GM19397 (cell line): ENCODE data around the gene PRKG1.
A peak's percentile ranks its signal among the peaks of the same experiment; 100 is the strongest.

Experiments
- ATAC-seq: cut with Tn5 transposase; IDR thresholded peaks from one replicate; pipeline ENCODE4 v1.9.1; 2021; ENCODE audit warnings: mild to moderate bottlenecking, moderate library complexity; ENCODE audit not compliant: unreplicated experiment

The PRKG1 gene

GRCh38 chr10:52074505-52075026, 1000.3 kb downstream of the PRKG1 start:
- no peak for ATAC-seq

- ATAC-seq = no peak
These were observed 1003.5 kb downstream of the PRKG1 start for GRCh38 chr10:52077814-52078213.

- no peak for ATAC-seq
These were observed 1004.2 kb downstream of the PRKG1 start for GRCh38 chr10:52078397-52078937.

GRCh38 chr10:52082307-52082706, 1008.0 kb downstream of the PRKG1 start:
- peak; percentile 83 for ATAC-seq

- no peak for ATAC-seq
These were observed 1009.1 kb downstream of the PRKG1 start for GRCh38 chr10:52083422-52083821.

- ATAC-seq = no peak
These were observed 1018.1 kb downstream of the PRKG1 start for GRCh38 chr10:52092390-52092789.

- ATAC-seq = no peak
These were observed 1023.8 kb downstream of the PRKG1 start for GRCh38 chr10:52098130-52098529.

- ATAC-seq = no peak
These were observed 1024.8 kb downstream of the PRKG1 start for GRCh38 chr10:52099026-52099600.

GRCh38 chr10:52100011-52100547, 1025.8 kb downstream of the PRKG1 start:
- no peak for ATAC-seq

GRCh38 chr10:52105301-52105700, 1031.0 kb downstream of the PRKG1 start:
- ATAC-seq = no peak

GRCh38 chr10:52106011-52106410, 1031.7 kb downstream of the PRKG1 start:
- no peak for ATAC-seq

- no peak for ATAC-seq
These were observed 1032.6 kb downstream of the PRKG1 start for GRCh38 chr10:52106899-52107298.

- ATAC-seq = no peak
These were observed 1033.9 kb downstream of the PRKG1 start for GRCh38 chr10:52108236-52108635.

- no peak for ATAC-seq
These were observed 1036.3 kb downstream of the PRKG1 start for GRCh38 chr10:52110576-52110975.

- no peak for ATAC-seq
These were observed 1037.0 kb downstream of the PRKG1 start for GRCh38 chr10:52111101-52111891.

GRCh38 chr10:52115823-52116222, 1041.5 kb downstream of the PRKG1 start:
- no peak for ATAC-seq

GRCh38 chr10:52119507-52119906, 1045.2 kb downstream of the PRKG1 start:
- ATAC-seq = no peak

- no peak for ATAC-seq
These were observed 1047.4 kb downstream of the PRKG1 start for GRCh38 chr10:52121688-52122087.

GRCh38 chr10:52128056-52128683, 1053.9 kb downstream of the PRKG1 start:
- ATAC-seq = no peak

- ATAC-seq = no peak
These were observed 1055.3 kb downstream of the PRKG1 start for GRCh38 chr10:52129410-52130178.

- ATAC-seq = no peak
These were observed 1060.8 kb downstream of the PRKG1 start for GRCh38 chr10:52135101-52135500.
